Limb (tissue), 2 donors: ENCODE results near the gene FAM185A.
"Not testable (repeated sequence)": the region's sequence is repeated elsewhere in the genome, so short reads cannot be mapped to it uniquely, and the experiment has no call there.

Source experiments
- DNase-seq, 2 donors: peaks; one replicate each; pipeline ENCODE4 v3.0.0-alpha.2; 2016; ENCODE audit errors: extremely low spot score in 2 of 2

The FAM185A gene

DNA sequence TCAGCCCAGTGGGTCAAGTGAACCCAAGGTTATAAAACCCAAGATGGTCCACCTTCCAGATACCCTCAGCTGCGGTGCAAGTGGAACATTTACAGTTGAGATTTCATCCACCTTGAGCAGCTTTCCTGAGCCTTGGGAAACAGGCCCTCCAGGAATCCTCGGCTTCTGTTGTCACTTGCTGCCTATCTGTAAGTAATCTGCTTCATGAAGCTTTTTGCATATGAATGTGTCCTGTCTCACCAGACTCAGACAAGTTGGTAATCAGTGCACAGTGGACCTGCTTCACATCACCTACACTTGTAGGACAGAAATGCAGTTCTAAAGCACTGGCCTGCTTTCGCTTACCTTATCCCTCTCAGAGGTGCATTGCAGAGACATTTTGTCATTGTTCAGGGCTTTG is 80.3 kb downstream of the FAM185A start:
- DNase-seq = no peak

DNA sequence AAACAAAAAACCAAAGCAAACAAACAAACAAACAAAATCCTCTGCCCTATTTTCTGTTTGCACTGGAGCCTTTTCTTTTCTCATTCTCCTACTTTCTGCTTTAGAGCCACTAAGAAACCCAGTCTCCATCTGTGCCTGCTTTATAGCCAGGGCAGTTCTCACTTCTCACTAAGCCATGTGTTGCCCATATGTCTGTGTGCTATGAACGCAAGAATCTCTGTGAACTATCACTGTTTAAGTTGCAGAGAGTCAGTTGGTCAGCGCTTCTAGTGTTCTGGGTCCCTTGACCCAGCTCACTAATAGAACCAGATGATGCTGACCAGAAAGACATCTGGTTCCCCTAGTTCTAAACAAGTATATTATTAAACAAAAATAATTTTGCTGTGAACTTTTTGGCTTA is 81.4 kb downstream of the FAM185A start:
- no peak for DNase-seq

DNA sequence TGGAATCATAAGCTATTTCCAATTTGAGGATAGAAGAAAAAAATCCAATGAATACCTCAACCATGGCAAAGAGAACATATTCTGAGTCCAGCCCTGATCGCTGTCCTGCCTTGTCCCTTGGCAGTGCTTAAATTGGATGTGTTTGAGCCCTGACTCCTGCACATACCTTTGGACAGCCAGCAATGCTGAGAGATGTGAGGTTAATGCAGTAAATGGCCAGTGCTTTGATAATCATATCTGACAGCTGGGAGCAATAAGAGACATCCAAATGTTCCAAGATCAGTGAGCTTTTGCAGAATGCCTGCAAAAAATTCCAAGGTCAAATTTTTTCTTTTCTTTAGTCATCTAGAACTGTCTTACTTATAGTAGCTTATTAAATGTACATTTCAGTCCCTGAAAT is 83.9 kb downstream of the FAM185A start:
- DNase-seq = no peak

DNA sequence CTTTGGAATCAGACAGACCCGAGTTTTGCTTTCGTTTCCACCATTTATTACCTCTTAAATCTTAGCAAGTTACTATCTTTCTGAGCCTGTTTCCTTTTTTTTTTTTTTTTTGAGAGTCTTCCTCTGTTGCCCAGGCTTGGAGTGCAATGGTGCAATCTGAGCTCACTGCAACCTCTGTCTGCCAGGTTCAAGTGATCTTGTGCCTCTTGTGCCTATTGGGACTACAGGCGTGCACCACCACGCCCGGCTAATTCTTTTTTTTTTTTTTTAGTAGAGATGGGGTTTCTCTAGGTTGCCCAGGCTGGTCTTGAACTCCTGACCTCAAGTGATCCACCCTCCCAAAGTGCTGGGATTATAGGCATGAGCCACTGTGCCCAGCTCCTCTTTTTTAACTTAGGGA is 84.5 kb downstream of the FAM185A start:
- no peak for DNase-seq

DNA sequence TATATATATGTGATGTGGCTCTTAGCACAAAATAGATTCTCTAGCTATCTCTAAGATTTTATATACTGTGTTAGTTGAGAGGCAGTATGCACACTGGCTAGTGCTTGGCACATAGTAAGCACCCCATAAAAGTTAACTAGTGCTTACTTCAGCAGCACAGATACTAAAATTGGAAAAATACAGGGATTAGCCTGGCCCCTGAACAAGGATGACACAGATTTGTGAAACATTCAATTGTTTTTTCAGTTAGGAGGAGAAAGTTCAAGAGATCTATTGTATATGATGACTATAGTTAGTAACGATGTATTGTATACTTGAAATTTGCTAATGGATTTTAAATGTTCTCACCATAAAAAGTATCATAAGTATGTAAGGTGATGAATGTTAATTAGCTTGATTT is 85.7 kb downstream of the FAM185A start:
- DNase-seq = no peak

DNA sequence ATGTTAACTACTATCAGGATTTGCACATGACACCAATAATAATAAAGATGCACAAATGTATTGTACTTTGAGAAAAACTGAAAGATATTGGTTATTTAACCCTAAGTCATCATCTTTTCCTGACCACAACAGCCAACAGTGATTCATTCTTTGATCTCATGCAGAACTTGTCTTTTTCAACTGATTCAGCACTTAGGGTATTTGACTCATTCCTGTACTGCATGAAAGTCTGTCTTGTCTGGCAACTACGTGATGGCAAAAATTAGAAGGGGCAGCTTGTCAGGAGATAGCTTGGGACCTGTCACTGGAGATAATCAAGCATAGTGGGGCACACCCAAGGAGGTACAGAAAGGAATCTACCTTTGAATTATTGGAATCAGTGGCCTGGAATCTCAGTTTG is 86.2 kb downstream of the FAM185A start:
- no peak for DNase-seq

DNA sequence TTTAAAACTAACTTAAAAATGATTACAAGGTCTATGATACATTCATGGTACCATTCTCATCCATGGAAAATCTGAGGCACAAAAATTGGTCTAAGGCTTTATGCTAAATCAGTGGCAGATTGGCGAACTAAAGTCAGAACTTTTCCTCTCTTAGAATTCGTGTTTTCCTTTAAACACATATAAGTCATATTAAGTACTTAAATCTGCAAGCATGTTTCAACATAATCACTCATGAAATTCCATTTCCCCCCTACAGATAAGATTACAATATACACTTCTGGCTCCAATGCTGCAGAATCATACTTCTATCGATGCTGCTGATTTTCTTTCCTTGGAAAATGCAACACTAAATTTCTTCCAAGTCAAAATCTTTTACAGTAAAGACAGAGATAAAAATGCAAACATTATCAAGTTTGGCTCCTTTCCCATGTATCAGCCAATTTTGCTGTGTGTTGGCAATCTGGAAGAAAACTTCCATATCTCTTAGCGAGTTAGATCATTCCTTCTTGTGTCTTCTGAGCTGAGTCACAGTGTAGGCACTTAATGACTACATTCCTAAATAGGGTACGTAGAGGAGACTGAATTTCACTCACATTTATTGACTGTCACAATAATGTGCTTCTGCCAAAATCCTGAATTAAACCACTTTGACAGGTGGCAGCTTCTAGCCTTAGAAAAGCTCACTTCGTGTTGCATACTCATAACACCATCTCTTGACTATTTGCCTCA is 87.6 kb downstream of the FAM185A start:
- peak in 1 of 2 donors; percentile 64 for DNase-seq

DNA sequence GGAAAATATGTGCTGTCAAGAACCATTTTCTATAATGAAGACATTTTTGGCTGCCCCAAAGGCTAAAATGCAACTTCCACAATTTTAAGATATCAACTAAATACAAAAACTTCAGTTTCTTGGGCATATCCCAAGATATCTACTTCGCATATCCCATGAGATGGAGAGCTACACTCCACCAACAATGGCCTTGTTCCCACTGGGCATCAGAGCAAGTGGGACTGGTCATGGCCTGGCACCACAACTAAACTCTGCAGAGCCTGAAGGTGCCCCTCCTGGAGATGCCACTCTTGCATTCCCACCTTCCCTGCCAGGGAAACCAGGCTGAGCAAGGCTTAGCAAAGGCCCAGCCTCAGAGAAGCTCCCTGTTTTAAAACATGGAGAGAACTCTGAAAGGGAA is 88.2 kb downstream of the FAM185A start:
- no peak for DNase-seq

DNA sequence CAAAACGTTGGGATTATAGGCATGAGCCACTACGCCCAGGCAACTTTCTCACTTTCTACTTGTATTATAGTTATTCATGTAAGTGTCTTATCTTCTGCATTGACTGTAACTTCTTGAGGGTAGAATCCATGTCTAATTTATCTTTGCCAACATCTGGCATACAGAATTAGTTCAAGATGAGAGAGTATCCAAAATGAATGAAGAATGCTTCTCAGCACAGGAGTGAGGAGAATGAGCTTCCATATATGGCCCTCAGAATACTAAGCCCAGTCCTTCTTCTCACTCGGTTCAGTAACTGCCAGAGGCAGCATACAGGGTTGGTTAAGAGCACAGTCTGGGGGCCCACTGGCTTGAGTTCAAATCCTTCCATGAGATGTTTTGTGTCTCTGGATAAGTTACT is 89.0 kb downstream of the FAM185A start:
- no peak for DNase-seq

DNA sequence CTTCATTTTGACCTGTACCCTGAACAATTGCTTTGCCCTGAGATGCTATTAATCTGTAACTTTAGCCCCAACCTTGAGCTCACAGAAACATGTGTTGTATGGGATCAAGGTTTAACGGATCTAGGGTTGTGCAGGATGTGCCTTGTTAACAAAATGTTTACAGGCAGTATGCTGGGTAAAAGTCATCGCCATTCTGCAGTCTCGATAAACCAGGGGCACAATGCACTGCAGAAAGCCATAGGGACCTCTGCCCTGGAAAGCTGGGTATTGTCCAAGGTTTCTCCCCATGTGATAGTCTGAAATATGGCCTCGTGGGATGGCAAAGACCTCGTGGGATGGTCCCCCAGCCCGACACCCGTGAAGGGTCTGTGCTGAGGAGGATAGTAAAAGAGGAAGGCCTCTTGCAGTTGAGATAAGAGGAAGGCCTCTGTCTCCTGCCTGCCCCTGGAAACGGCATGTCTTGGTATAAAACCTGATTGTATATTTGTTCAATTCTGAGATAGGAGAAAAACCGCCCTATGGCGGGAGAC is 89.8 kb downstream of the FAM185A start:
- DNase-seq = not testable (repeated sequence)

DNA sequence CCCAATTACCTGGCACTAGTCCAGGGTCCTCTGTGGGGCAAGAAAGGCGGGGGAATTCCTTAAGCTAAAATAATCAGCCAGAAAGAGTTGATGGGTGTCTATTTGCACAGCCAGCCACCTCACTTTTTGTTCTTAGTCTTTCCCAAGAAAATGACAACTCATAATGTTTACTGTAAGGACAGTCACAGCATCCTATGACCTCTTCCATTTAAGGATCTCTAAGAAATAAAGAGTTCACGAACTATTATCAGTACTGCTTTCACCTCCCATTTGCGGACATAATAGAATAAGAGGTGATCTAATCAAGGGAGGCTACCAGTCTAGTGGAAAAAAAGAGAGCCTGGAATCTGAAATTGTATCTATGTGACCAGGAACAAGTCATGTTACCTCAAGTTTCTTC is 91.6 kb downstream of the FAM185A start:
- no peak for DNase-seq

DNA sequence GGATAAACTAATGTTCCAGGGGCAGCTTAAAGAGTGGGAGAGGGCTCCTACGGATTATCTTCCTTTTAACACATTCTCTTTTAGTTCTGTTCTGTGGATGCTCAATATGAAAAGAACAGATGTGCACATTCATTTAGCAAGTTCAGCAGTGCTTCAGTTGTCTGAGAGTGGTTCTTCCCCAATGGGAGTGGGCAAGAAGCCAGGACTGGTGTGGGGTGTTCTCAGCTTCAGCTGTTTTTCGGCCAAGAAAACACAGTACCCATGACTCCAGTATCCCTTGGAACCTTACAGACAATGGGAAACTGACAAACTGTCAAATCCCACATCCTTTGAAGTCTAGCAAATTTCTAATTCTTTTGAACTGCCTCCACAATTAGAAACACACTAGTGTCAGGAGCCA is 92.5 kb downstream of the FAM185A start:
- DNase-seq = peak; percentile 57 to 59

DNA sequence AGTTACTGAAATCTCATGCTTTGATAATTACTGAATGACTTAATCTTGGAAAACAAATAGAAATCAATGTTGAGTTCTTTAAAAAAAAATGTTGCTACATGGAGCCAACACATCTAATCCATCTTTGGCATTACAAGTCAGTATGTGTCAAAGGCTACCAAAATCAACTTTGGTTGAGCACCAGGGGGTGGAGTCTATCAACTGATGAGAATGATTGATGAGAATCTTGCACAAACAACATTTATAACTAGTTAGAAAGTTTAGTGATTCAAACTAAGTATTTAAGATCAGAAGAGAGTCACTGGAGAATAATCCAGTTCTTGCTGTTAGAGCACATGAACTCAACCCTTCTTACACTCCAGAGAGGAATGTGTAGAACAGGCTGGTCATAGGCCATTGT is 93.5 kb downstream of the FAM185A start:
- no peak for DNase-seq

DNA sequence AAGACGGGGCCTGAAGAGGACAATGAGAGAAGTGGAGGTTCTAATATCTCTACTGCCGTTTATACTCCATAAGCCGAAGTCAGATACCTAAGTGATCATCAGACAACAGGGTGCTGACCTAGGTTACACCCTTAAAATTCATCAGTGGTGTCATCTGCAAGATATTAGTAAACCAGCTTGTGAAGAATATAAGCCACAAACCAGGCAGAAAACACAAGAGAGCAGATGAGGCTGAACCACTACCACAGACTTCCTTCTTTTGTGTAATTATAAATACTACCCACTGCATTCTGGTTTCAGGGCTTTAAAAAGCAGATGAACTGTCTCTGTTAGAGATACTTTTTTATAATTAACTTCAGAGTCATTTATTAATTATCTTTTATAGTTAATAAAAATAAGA is 95.1 kb downstream of the FAM185A start:
- no peak for DNase-seq

DNA sequence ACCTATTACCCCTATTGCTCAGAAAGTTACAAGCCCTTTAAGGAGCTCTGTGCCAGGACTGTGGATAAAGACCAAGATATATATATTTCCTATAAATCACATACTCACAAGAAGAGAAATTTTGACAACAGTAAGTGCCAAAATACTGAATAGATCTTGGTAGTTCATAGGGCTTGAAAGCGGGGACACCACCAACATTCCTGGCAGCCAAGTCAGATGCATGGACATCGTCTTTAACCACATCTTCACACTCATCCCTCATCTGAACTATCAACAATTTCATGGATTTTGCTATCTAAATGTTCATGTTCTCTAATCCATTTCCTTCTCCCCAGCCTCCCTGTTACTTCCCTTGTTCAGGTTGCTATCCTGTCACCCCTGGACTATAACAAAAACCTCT is 96.5 kb downstream of the FAM185A start:
- no peak for DNase-seq

DNA sequence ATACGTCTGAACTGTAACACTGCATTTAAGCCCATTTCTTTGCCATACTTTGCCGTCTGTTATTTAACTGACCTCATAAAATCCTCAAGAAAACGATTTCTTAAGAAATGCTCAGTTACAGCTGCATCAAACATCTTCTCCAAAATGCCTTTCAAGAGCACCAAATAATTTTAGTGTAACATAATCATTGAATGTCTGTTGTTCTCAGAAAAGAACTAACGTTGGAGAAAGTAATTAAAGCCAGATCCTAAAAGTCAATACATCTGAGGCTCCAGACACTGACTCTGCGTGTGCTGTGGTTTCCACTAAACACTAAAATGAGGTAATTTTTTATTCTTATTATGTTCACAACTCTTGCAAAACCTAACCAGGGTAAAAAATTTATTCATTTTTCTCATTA is 100.3 kb downstream of the FAM185A start:
- DNase-seq = no peak

DNA sequence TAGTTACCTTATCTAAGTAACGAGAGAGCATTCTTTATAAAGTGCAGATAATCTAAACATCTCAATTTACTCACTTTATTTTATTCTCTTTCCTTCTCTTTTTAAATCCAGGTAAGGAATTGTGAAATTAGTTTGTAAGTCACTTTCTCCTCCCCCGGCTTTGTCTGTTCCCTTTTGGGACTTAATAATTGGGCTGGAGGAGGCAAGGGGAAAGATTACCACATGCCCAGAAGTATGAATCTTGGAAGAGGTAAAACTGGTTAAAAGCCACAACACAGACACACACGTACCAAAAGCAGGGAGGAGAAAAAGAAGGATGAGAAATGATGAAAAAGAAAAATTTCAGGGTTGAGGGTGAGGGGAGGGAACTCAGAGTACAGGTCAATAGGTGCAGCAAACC is 100.7 kb downstream of the FAM185A start:
- DNase-seq = no peak

DNA sequence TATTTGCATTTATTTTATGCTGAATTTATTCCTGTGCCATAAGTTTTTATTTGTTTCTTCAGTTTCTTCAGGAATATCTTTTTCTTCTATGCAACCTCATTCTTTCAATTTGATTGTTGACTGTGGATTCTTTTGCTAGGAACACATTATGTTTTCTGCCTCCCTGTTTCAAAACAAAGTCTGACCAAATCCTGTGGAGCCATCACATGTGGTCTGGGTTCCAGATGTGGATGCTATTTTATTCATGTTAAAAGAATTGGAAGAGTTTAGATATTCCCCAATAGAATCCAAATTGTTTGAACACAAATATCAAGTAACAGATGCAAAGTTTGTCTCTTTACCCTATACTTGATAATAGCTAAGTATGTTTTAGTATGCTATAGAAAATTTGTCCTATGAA is 107.2 kb downstream of the FAM185A start:
- no peak for DNase-seq
